GM04503 (cell line): ENCODE results near the gene CBFA2T3.

Experiments
- DNase-seq: peaks from one replicate; pipeline ENCODE4 v3.0.0-alpha.2; 2012; ENCODE audit warnings: low read depth

The CBFA2T3 gene

GRCh38 chr16:88995746-88996535 is 18.9 kb upstream of the CBFA2T3 start:
- DNase-seq, result no peak

GRCh38 chr16:88995194-88995593 is 18.2 kb upstream of the CBFA2T3 start:
- no peak for DNase-seq

- DNase-seq, result no peak
Observed at GRCh38 chr16:88994695-88995094, 17.7 kb upstream of the CBFA2T3 start.

- DNase-seq, result no peak
Observed at GRCh38 chr16:88993946-88994600, 17.1 kb upstream of the CBFA2T3 start.

GRCh38 chr16:88993166-88993761 is 16.3 kb upstream of the CBFA2T3 start:
- DNase-seq, result no peak

- DNase-seq, result no peak
Observed at GRCh38 chr16:88992351-88993165, 15.6 kb upstream of the CBFA2T3 start.

GRCh38 chr16:88991813-88992350 is 14.9 kb upstream of the CBFA2T3 start:
- DNase-seq, result no peak

GRCh38 chr16:88989852-88990547 is 13.0 kb upstream of the CBFA2T3 start:
- no peak for DNase-seq

- DNase-seq, result no peak
Observed at GRCh38 chr16:88988980-88989811, 12.2 kb upstream of the CBFA2T3 start.

GRCh38 chr16:88985521-88985920 is 8.5 kb upstream of the CBFA2T3 start:
- DNase-seq, result no peak

- no peak for DNase-seq
Observed at GRCh38 chr16:88983771-88984687, 7.0 kb upstream of the CBFA2T3 start.

GRCh38 chr16:88983165-88983564 is 6.2 kb upstream of the CBFA2T3 start:
- DNase-seq, result no peak

- DNase-seq, result no peak
Observed at GRCh38 chr16:88982286-88983084, 5.5 kb upstream of the CBFA2T3 start.

- no peak for DNase-seq
Observed at GRCh38 chr16:88979353-88980015, 2.5 kb upstream of the CBFA2T3 start.

- no peak for DNase-seq
Observed at GRCh38 chr16:88978608-88979346, 1.8 kb upstream of the CBFA2T3 start.

- no peak for DNase-seq
Observed at GRCh38 chr16:88977812-88978607, 1.0 kb upstream of the CBFA2T3 start.
